GM12878 (cell line): Measurements from ENCODE around the gene BRSK2. TPM values are rescaled to one million over a fixed set of nuclear protein-coding genes. Genes with fewer than 3 reads are reported as not detected.

ENCODE experiments used
- ATAC-seq: fragments of 200-7000 bp; cut with Tn5 transposase; 3 replicates; pipeline ENCODE4 v1.9.1; 2020; ENCODE audit warnings: mild to moderate bottlenecking, moderate library complexity
- BruUV-seq: library from RNA; stranded (reverse); fragments of 400-500 nt; replicated peaks from 2 replicates; lab custom pipeline; 2021; lab: Mats Ljungman, UMichigan
- CTCF ChIA-PET: fragments of 300-600 bp; sonication (Branson Sonifier 250); formaldehyde crosslinking; extraction: SDS; loops from one replicate; lab custom pipeline; 2021; ENCODE audit warnings: inconsistent platforms; lab: Yijun Ruan, JAX
- POLR2A ChIA-PET: fragments of 350-600 bp; formaldehyde crosslinking; extraction: SDS; loops from one replicate; lab custom pipeline; 2021; ENCODE audit warnings: inconsistent platforms; lab: Charles Lee
- RAD21 ChIA-PET: fragments of 300-600 bp; sonication (Branson Sonifier 250); formaldehyde crosslinking; loops from one replicate; lab custom pipeline; 2023; ENCODE audit warnings: antibody characterized with exemption; ENCODE audit not compliant: unreplicated experiment; lab: Charles Lee
- SMC1A ChIA-PET: fragments of 300-600 bp; sonication (Branson Sonifier 250); formaldehyde crosslinking; loops from one replicate; lab custom pipeline; 2023; ENCODE audit not compliant: unreplicated experiment, uncharacterized antibody; lab: Charles Lee
- DNase-seq: peaks from one replicate; pipeline ENCODE4 v3.0.0-alpha.2; 2011; ENCODE audit warnings: low read depth, low spot score
- FAIRE-seq: peaks from 3 replicates; lab custom pipeline; 2011; peaks lifted over from hg19 to GRCh38; lab: Jason Lieb, UNC
- H2AFZ ChIP-seq: 2 replicates; pipeline ENCODE4 v1.6.0; 2011; ENCODE audit warnings: low read depth, low read length, control low read depth; ENCODE audit not compliant: control insufficient read depth
- H3K27ac ChIP-seq: 2 replicates; pipeline ENCODE4 v1.5.1; 2011; ENCODE audit warnings: control low read depth; ENCODE audit not compliant: control insufficient read depth, insufficient read depth
- H3K27me3 ChIP-seq, 2 experiments: replicated peaks in 1 of 2; 2 replicates each; pipeline versions ENCODE4 v1.6.0 to v1.6.1; 2011; ENCODE audit warnings: low read length in 1 of 2; ENCODE audit not compliant: control insufficient read depth in 2 of 2, insufficient read depth in 2 of 2
- H3K36me3 ChIP-seq, 2 experiments: 2 replicates each; pipeline ENCODE4 v1.5.1; 2011; ENCODE audit warnings: low read length in 1 of 2; ENCODE audit not compliant: control insufficient read depth in 2 of 2, insufficient read depth in 2 of 2
- H3K4me1 ChIP-seq: 2 replicates; pipeline ENCODE4 v1.6.1; 2011; ENCODE audit warnings: mild to moderate bottlenecking, low read length, moderate library complexity, mixed read lengths; ENCODE audit not compliant: control insufficient read depth, insufficient read depth
- H3K4me2 ChIP-seq: 2 replicates; pipeline ENCODE4 v1.6.0; 2011; ENCODE audit warnings: control low read depth; ENCODE audit not compliant: control insufficient read depth, insufficient read depth
- H3K4me3 ChIP-seq: fragments of 200-600 bp; sonication (generic); 2 replicates; pipeline ENCODE4 v1.5.1; 2016
- H3K79me2 ChIP-seq: 2 replicates; pipeline ENCODE4 v1.6.0; 2011; ENCODE audit warnings: low read length; ENCODE audit not compliant: control insufficient read depth, insufficient read depth
- H3K9ac ChIP-seq: 2 replicates; pipeline ENCODE4 v1.8.0; 2011; ENCODE audit warnings: low read length, control low read depth, mixed read lengths; ENCODE audit not compliant: control insufficient read depth, insufficient read depth
- H3K9me3 ChIP-seq: replicated peaks from 3 replicates; pipeline ENCODE4 v1.5.1; 2011; ENCODE audit warnings: mild to moderate bottlenecking, low read length; ENCODE audit not compliant: control insufficient read depth, insufficient read depth
- H4K20me1 ChIP-seq: 2 replicates; pipeline ENCODE4 v1.6.0; 2011; ENCODE audit not compliant: control insufficient read depth, insufficient read depth
- CBX5 ChIP-seq: sonication (generic); IDR thresholded peaks from 2 replicates; pipeline ENCODE4 v1.6.1; 2016; ENCODE audit warnings: low read depth, moderate library complexity, mild to moderate bottlenecking, inconsistent platforms
- DPF2 ChIP-seq: fragments of 450-650 bp; IDR thresholded peaks from 2 replicates; pipeline ENCODE4 v1.6.1; 2017; ENCODE audit warnings: mild to moderate bottlenecking
- HCFC1 ChIP-seq: fragments of 150-350 bp; IDR thresholded peaks from 2 replicates; pipeline ENCODE4 v1.6.1; 2014; ENCODE audit warnings: low read length
- JUNB ChIP-seq: IDR thresholded peaks from 2 replicates; pipeline ENCODE4 v1.6.1; 2016; ENCODE audit warnings: antibody characterized with exemption, mild to moderate bottlenecking
- JUND ChIP-seq: IDR thresholded peaks from 2 replicates; pipeline ENCODE4 v1.6.1; 2012; ENCODE audit warnings: low read depth, mild to moderate bottlenecking, low read length, improper control_type of control experiment, moderate library complexity
- RBBP5 ChIP-seq: fragments of 200-600 bp; sonication (generic); conservative IDR thresholded peaks from 2 replicates; pipeline ENCODE4 v1.6.1; 2016
- SMAD1 ChIP-seq: fragments of 450-650 bp; IDR thresholded peaks from 2 replicates; pipeline ENCODE4 v1.6.1; 2018; ENCODE audit warnings: mild to moderate bottlenecking, low read depth; ENCODE audit not compliant: partially characterized antibody
- SPI1 ChIP-seq: IDR thresholded peaks from 2 replicates; pipeline ENCODE4 v1.6.1; 2011; ENCODE audit warnings: low read depth, mild to moderate bottlenecking, low read length, moderate library complexity, borderline replicate concordance; ENCODE audit not compliant: insufficient read depth
- WGBS: methylation state at CpG from one replicate; pipeline ENCODE4 v1.1.6; 2016; ENCODE audit warnings: low lambda C conversion rate; ENCODE audit not compliant: insufficient replicate concordance, insufficient coverage; ENCODE audit errors: missing lambda C conversion rate; 5-methylcytosine and 5-hydroxymethylcytosine counted together
- in situ Hi-C: fragments of 300-500 bp; cut with MboI; formaldehyde crosslinking; loops from 9 replicates; pipeline ENCODE4 v1.14.3; 2018; ENCODE audit warnings: mixed read lengths
- intact Hi-C: fragments of 100-400 bp; cut with micrococcal nuclease; formaldehyde crosslinking; loops from one replicate; pipeline ENCODE4 v1.14.2; 2022; ENCODE audit not compliant: unreplicated experiment
- polyA plus RNA-seq, 11 experiments: library from polyadenylated mRNA; depleted of rRNA in 4 of 11; unstranded in 6 of 11; stranded (reverse) in 5 of 11; fragments of >200 nt; fragmentation: Nextera tagmentation in 4 of 11; fragmentation: Illumina TruSeq in 1 of 11; extraction: Ambion mirVana in 4 of 11; extraction: Trizol in 1 of 11; gene quantifications; 1 replicate in 1 of 11; 2 replicates in 10 of 11; pipeline versions ENCODE4 v1.2.1 to v1.2.3, GENCODE V29; 2011 to 2016; ENCODE audit warnings: inconsistent platforms in 2 of 11, missing spikeins in 2 of 11, low read depth in 1 of 11
- total RNA-seq, 4 experiments: library from RNA; depleted of rRNA in 3 of 4; stranded (reverse); fragments of >200 nt in 3 of 4; fragmentation: Illumina TruSeq in 1 of 4; extraction: Trizol in 1 of 4; gene quantifications; 2 replicates each; pipeline versions ENCODE4 v1.2.1 to v1.2.3, GENCODE V29; 2013 to 2021
- TF ChIP-seq, protein P1 (sequence below): fragments of 450-650 bp; IDR thresholded peaks from 2 replicates; pipeline ENCODE4 v1.6.1; 2017; ENCODE audit warnings: antibody characterized with exemption, mild to moderate bottlenecking, moderate library complexity
- TF ChIP-seq, protein P2 (sequence below): fragments of 450-650 bp; IDR thresholded peaks from 2 replicates; pipeline ENCODE4 v1.6.1; 2017; ENCODE audit warnings: mild to moderate bottlenecking, moderate library complexity
- TF ChIP-seq, protein P3 (sequence below): IDR thresholded peaks from 2 replicates; pipeline ENCODE4 v1.6.1; 2011; ENCODE audit warnings: low read depth, mild to moderate bottlenecking, low read length, moderate library complexity, borderline replicate concordance; ENCODE audit errors: extremely low read depth
- TF ChIP-seq, protein P4 (sequence below): IDR thresholded peaks from 2 replicates; pipeline ENCODE4 v1.6.1; 2011; ENCODE audit warnings: borderline replicate concordance, low read depth, mild to moderate bottlenecking, moderate library complexity, low read length; ENCODE audit not compliant: insufficient read depth, poor library complexity, severe bottlenecking

Gene BRSK2
- total and polyA plus RNA-seq, 10 of the 15 experiments (the other 5 are each of a cell fraction or from before 2014, with no cell fraction given) = 0.13 TPM; not detected in 9

DNA sequence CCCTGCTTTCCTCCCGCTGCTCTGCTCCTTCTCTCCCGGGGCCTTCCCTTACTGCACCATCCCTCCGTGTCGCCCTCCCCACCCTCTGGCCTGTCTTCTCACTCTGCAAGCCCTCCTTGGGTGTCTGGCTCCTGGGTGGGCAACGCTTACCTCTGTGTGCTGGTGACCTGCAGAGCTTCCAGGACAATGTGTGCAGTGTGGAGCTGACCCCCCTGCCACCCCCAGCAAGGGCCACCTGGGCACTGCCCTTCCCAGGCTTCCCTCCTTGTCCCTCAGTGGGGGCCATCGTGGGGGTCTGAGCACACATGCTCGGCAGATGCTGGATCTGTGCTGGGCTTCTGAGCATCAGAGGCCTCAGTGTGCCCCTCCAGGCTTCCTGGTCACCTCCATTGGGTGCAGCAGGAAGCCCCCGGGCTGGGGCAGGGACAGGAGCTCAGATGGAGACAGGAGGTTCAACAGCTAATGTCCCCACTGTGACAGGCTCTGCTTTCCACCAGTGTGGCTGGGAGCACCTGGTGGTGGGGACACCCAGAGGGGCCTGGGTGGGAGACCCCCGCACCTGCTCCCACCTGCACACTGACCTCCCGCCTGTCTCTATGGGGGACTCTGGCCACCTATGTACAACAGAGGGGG lies 7.8 kb upstream of the BRSK2 start:
- ChIA-PET SMC1A (no interaction called here), RAD21 (no interaction called here), CTCF (no interaction called here), POLR2A (no interaction called here)
- Histone ChIP-seq H3K9me3 (no peaks in the 10 kb centered on the region), H3K27me3 (no peaks in the 10 kb centered on the region), H3K79me2 (no peaks in the 10 kb centered on the region), H3K4me2 (no peak overlapping the region), H3K27ac (no peak overlapping the region), H3K9ac (no peak overlapping the region), H3K4me1 (peaks cover 11% of the 10 kb centered on the region), H3K4me3 (no peak overlapping the region), H2AFZ (no peak overlapping the region), H4K20me1 (no peaks in the 10 kb centered on the region), H3K36me3 (no peaks in the 10 kb centered on the region)
- DNase-seq (no peak), FAIRE-seq (no peak), ATAC-seq (no peak)
- WGBS = 81% methylated on average over 10 of the region's 10 CpGs
- BruUV-seq = no TSS peak
- intact Hi-C loops (loop anchor here (10.0 kb wide), 1 partner anchor 77 kb away; the partner anchor contains the start of gene TOLLIP), in situ Hi-C loops (no loop called here)
- TF ChIP-seq, protein P1, sequence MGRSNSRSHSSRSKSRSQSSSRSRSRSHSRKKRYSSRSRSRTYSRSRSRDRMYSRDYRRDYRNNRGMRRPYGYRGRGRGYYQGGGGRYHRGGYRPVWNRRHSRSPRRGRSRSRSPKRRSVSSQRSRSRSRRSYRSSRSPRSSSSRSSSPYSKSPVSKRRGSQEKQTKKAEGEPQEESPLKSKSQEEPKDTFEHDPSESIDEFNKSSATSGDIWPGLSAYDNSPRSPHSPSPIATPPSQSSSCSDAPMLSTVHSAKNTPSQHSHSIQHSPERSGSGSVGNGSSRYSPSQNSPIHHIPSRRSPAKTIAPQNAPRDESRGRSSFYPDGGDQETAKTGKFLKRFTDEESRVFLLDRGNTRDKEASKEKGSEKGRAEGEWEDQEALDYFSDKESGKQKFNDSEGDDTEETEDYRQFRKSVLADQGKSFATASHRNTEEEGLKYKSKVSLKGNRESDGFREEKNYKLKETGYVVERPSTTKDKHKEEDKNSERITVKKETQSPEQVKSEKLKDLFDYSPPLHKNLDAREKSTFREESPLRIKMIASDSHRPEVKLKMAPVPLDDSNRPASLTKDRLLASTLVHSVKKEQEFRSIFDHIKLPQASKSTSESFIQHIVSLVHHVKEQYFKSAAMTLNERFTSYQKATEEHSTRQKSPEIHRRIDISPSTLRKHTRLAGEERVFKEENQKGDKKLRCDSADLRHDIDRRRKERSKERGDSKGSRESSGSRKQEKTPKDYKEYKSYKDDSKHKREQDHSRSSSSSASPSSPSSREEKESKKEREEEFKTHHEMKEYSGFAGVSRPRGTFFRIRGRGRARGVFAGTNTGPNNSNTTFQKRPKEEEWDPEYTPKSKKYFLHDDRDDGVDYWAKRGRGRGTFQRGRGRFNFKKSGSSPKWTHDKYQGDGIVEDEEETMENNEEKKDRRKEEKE = no peak
- TF ChIP-seq RBBP5 (no peak), JUNB (no peak), CBX5 (no peak), DPF2 (no peak), SPI1 (no peak), HCFC1 (no peak), JUND (no peak), SMAD1 (no peak)
- TF ChIP-seq, protein P2, sequence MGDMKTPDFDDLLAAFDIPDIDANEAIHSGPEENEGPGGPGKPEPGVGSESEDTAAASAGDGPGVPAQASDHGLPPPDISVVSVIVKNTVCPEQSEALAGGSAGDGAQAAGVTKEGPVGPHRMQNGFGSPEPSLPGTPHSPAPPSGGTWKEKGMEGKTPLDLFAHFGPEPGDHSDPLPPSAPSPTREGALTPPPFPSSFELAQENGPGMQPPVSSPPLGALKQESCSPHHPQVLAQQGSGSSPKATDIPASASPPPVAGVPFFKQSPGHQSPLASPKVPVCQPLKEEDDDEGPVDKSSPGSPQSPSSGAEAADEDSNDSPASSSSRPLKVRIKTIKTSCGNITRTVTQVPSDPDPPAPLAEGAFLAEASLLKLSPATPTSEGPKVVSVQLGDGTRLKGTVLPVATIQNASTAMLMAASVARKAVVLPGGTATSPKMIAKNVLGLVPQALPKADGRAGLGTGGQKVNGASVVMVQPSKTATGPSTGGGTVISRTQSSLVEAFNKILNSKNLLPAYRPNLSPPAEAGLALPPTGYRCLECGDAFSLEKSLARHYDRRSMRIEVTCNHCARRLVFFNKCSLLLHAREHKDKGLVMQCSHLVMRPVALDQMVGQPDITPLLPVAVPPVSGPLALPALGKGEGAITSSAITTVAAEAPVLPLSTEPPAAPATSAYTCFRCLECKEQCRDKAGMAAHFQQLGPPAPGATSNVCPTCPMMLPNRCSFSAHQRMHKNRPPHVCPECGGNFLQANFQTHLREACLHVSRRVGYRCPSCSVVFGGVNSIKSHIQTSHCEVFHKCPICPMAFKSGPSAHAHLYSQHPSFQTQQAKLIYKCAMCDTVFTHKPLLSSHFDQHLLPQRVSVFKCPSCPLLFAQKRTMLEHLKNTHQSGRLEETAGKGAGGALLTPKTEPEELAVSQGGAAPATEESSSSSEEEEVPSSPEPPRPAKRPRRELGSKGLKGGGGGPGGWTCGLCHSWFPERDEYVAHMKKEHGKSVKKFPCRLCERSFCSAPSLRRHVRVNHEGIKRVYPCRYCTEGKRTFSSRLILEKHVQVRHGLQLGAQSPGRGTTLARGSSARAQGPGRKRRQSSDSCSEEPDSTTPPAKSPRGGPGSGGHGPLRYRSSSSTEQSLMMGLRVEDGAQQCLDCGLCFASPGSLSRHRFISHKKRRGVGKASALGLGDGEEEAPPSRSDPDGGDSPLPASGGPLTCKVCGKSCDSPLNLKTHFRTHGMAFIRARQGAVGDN = no peak
- TF ChIP-seq, protein P3, sequence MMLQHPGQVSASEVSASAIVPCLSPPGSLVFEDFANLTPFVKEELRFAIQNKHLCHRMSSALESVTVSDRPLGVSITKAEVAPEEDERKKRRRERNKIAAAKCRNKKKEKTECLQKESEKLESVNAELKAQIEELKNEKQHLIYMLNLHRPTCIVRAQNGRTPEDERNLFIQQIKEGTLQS = no peak
- TF ChIP-seq, protein P4, sequence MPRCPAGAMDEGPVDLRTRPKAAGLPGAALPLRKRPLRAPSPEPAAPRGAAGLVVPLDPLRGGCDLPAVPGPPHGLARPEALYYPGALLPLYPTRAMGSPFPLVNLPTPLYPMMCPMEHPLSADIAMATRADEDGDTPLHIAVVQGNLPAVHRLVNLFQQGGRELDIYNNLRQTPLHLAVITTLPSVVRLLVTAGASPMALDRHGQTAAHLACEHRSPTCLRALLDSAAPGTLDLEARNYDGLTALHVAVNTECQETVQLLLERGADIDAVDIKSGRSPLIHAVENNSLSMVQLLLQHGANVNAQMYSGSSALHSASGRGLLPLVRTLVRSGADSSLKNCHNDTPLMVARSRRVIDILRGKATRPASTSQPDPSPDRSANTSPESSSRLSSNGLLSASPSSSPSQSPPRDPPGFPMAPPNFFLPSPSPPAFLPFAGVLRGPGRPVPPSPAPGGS = no peak
